ENCODE results near the gene SPOCK3.
"Not testable (repeated sequence)": the region's sequence is repeated elsewhere in the genome, so short reads cannot be mapped to it uniquely, and the experiment has no call there.

The SPOCK3 gene

DNA sequence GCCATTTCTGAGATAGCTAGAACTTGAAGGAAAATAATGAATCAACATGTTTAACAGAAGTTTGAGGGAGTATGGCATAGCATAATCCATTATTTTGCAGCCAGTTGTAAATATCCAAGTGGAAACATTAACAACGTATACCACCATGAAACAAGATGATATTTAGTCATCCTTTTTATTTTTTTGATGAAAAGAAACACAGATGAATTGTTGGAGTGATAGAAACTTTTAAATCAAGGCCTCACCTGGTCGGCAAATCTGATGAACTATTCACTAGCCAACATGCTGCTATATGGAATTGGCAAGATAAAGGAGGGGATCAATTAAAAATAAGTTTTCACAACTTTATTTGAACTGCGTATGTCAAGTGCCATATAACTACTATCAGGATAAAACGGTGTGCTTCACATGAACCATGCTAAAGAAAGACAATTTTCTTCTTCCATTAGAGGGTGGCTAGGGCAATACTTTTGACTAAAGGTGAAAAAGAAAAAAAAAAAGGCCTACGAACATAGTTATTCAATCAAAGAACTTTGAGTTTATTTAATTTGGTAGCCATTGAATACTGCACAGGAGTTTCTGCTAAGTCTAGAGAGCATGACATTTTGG, 510.7 kb downstream of the SPOCK3 start:
- no peaks in the 10 kb centered on the region for H3K4me1 Mint-ChIP-seq
- no peak overlapping the region for H3K27ac Mint-ChIP-seq
- no peaks in the 10 kb centered on the region for H3K27me3 Mint-ChIP-seq
- ATAC-seq (no peak), DNase-seq (no peak)
- H3K9me3 Mint-ChIP-seq, result peaks cover 12% of the 10 kb centered on the region
- no peak overlapping the region for H3K4me3 Mint-ChIP-seq
- no peaks in the 10 kb centered on the region for H3K36me3 Mint-ChIP-seq (ENCODE audit: low read depth)

DNA sequence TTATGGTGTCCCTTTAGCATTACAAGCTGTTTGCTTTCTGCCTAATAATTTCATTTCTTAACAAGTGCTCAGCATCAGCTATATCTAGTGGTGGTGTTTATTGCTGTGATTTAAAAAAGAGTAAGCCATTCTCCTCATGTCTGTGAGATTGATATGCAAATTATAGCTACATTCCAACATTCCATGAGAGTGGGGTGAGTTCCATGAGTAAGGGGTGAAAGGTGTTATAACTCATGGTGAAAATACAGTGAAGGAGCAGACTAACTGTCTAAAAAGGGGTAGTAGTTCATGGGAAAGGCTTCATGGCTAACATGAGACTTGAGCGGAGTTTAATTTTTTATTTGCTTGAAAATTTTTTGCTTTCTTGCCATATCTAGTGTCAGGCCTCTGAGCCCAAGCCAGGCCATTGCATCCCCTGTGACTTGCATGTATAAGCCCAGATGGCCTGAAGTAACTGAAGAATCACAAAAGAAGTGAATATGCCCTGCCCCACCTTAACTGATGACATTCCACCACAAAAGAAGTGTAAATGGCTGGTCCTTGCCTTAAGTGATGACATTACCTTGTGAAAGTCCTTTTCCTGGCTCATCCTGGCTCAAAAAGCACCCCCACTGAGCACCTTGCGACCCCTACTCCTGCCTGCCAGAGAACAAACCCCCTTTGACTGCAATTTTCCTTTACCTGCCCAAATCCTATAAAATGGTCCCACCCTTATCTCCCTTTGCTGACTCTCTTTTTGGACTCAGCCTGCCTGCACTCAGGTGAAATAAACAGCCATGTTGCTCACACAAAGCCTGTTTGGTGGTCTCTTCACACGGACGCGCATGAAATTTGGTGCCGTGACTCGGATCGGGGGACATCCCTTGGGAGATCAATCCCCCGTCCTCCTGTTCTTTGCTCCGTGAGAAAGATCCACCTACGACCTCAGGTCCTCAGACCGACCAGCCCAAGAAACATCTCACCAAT, 518.3 kb downstream of the SPOCK3 start:
- not testable (repeated sequence) for H3K36me3 Mint-ChIP-seq (ENCODE audit: low read depth); H3K27me3 Mint-ChIP-seq; H3K4me1 Mint-ChIP-seq; H3K4me3 Mint-ChIP-seq; H3K27ac Mint-ChIP-seq; ATAC-seq; DNase-seq
- peaks cover 31% of the 10 kb centered on the region for H3K9me3 Mint-ChIP-seq

DNA sequence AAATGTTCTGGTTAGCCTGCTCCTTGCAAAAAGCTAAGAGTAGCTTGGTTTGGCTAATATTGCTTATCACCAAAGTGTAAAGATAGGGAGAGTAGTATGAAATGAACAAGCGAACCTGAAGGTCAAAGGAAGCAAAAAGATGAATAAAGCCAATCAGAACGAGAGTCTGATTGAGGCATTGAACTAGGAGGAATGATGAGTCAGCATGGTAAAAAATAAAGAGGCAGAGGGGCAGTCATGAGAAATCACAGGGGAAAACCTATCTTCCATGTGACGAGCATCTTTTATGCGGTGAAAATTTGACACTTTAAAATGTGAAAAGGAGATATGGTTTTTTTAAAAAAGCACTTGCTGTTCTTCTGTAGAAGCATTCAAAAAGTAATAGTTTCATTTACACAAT, 533.7 kb downstream of the SPOCK3 start:
- ATAC-seq, result no peak
- Mint-ChIP-seq H3K9me3 (peaks cover 33% of the 10 kb centered on the region), H3K4me3 (no peak overlapping the region), H3K36me3 (ENCODE audit: low read depth) (no peaks in the 10 kb centered on the region), H3K4me1 (no peaks in the 10 kb centered on the region), H3K27me3 (no peaks in the 10 kb centered on the region), H3K27ac (no peak overlapping the region)
- no peak for DNase-seq

DNA sequence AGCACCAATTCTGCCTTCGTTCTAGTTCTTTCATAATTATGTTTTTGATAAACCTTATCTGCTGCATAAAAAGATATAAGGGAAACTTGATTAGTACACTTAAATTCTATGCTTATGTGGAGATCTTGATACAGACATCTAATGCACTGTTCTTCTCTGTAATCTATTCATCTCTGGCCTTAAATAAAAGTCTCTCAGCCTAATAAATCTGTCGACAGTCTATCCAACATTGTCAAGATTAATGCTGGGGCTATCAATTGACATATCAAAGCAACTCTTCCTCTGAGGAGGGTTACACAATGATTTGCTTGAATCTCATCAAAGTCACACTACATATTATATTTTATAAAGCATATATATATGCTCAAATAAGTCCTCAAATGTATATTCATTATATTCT, 545.5 kb downstream of the SPOCK3 start:
- no peak for DNase-seq
- H3K4me1 Mint-ChIP-seq, result no peaks in the 10 kb centered on the region

DNA sequence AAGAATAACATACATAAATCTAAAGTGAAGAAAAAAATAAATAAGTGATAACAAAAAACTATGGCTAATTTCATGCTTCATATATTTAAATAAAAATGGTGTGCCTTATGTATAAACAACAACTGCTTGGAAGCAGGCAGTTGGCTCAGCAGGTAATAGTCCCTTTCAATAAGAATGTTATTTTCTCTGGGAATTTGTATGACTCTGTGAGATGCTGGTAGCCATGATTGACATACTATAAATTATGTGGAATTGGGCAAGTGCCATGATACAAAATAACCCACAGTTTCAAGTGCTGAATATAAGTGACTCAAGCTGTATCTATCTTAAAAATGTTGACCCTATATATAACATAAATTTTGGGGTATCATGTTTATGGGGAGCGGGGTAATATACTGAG, 546.5 kb downstream of the SPOCK3 start:
- no peak for DNase-seq
- H3K4me1 Mint-ChIP-seq, result no peaks in the 10 kb centered on the region
- ATAC-seq, result no peak
- no peak overlapping the region for H3K4me3 Mint-ChIP-seq
- H3K27me3 Mint-ChIP-seq, result no peaks in the 10 kb centered on the region
- peaks cover 5% of the 10 kb centered on the region for H3K9me3 Mint-ChIP-seq
- no peaks in the 10 kb centered on the region for H3K36me3 Mint-ChIP-seq (ENCODE audit: low read depth)
- no peak overlapping the region for H3K27ac Mint-ChIP-seq

More for the DNA sequence above, 545.5 kb downstream of the SPOCK3 start:
- no peak overlapping the region for H3K4me3 Mint-ChIP-seq
- H3K9me3 Mint-ChIP-seq, result peaks cover 5% of the 10 kb centered on the region
- H3K27ac Mint-ChIP-seq, result no peak overlapping the region
- H3K27me3 Mint-ChIP-seq, result no peaks in the 10 kb centered on the region
- H3K36me3 Mint-ChIP-seq (ENCODE audit: low read depth), result no peaks in the 10 kb centered on the region
- ATAC-seq, result no peak

All from activated naive CD8-positive, alpha-beta T cell treated with anti-CD3 and anti-CD28 coated beads, Interleukin-2, amount 50 U/mL, for 24 hours (primary cell).